HG02763 (cell line): ENCODE data around the gene REXO1.

ENCODE experiments used
- ATAC-seq: cut with Tn5 transposase; IDR thresholded peaks from one replicate; pipeline ENCODE4 v1.9.1; 2021; ENCODE audit warnings: mild to moderate bottlenecking, moderate library complexity; ENCODE audit not compliant: unreplicated experiment

Gene REXO1

DNA sequence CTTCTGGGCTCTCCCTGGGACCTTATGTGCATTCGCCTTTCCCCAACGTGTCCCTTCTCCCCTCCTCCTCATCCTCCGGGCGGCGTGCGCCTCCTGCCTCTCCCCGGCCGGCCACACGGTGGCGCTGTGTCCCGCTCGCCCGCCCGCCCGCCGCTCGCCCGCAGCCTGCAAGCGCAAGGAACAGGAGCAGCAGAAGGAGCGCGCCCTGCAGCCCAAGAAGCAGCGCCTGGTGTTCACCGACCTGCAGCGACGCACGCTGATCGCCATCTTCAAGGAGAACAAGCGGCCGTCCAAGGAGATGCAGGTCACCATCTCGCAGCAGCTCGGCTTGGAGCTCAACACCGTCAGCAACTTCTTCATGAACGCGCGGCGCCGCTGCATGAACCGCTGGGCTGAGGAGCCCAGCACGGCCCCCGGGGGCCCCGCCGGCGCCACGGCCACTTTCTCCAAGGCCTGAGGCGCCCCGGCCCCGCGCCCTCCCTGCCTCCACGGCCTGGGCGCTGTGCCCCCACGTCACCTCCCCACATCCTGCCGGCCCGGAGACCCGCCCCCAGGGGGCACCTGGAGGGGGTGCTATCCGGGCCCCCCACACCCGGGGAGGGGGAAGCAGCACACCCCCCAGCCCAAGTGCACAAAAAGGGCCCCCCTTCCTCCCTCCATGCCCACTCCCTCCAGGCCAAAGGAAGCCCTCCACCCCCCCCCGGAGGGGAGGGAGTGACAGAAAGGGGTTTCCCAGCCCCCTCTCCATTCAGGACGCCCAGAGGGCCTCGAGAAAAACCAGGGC, 73.1 kb downstream of the REXO1 start:
- ATAC-seq = no peak

DNA sequence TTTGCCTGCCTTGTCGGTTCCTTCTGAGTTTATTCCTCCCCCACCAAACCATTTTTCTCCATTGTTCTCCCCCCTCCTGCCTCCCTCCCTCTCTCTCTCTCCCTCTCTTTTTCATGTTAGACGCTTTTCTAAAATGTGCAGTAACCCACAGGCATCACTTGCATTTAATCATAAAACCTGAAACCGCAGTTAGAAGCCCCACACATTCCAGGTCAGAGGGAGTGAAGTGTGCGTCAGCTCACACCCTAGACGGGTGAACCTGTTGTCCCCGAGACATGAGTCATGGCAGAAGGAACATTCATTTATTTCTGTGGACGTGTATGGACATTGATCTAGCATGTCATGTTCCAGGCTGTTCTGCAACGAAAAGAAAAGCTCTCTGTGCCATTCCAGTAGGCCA, 75.1 kb downstream of the REXO1 start:
- ATAC-seq = no peak

DNA sequence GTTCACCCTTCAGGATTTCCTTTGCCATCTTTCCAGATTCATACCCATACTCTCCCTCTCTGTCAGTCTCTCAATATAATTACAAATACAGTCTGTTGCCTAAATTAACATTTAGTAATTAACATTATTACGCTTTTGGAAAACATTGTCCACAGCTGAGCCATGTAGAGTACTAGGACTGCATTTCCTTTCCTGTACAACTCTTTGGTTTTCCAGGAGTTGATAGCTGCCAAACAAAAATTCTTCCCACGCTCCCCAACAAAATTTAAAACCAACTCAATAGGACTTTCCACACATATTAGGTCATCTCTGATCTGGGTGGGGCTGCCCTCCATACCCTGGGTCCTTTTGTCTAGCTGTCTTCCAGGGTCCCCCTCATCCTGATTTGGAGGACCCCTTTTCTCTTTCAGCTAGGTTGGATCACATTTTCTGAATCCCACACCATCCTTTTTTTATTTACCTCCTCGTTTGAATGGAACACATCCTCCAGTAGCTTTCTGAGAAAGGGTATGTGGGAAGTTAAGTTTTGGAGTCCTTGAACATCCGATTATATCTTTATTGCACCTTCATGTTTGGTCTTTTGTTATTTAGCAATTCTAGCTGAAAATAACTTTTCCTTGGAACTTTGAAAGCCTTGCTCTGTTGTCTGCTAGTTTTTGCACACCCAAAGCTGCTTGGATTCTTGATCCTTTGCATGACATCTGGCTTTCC, 77.3 kb downstream of the REXO1 start:
- no peak for ATAC-seq

DNA sequence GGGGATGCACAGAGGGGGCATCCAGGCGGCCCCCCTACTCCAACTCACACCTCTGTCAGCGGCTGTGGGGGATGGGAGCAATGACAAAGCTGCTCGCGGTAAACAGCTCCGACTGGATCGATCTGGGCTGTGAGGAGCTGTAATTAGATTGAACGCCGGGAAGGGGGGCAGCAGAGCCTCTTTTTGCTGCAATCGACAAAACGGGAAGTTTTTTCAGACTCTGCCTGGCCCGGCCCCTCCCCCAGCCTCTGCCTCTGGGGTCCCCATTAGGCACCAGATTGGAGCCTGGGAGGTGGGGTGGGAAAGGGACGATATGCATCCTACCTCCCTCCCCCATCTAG, 78.7 kb downstream of the REXO1 start:
- no peak for ATAC-seq

DNA sequence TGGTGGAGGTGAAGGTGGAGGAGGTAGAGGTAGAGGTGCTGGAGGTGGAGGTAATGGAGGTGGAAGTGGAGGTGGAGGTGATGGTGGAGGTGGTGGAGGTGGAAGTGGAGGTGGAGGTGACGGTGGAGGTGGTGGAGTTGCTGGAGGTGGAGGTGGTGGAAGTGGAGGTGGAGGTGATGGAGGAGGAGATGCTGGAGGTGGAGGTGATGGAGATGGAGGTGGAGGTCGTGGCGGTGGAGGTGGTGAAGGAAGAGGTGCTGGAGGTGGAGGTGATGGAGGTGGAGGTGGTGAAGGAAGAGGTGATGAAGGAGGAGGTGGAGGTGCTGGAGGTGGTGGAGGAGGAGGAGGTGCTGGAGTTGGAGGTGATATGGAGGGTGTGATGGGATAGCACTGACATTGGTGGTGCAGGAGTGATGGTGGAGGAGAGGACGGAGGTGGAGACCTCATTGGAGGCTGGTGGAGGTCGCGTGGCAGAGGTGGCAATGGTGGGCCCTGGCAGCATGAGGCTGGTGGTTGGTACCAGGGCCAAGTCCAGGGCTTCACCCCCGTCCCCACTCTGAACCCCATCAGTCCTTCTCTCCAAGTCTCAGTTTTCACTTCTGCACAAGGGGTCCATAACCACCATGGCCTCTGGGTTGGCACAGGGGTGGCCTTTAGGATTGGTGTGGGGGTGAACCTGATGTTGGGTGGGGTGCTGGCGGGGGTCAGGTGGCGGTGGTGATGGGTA, 79.2 kb downstream of the REXO1 start:
- ATAC-seq = no peak

DNA sequence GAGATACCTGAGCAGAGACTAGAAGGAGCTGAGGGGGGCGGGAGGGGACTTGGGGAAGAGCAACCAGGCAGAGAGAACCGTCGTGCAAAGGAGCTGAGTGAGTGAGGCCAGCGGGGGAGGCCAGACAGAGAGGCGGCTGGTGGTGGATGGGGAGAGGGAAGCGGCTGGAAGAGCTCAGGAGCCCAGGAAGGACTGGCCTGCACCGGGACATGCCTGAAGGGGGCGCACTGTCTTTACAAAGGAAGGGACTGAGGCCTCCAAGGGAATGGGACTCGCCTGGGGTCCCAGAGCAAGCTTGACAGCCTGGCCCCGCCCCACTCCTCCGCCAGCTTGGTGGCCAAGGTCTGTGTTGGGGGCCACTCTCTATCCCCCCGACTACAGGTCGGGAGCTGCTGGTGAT, 80.0 kb downstream of the REXO1 start:
- ATAC-seq = no peak

DNA sequence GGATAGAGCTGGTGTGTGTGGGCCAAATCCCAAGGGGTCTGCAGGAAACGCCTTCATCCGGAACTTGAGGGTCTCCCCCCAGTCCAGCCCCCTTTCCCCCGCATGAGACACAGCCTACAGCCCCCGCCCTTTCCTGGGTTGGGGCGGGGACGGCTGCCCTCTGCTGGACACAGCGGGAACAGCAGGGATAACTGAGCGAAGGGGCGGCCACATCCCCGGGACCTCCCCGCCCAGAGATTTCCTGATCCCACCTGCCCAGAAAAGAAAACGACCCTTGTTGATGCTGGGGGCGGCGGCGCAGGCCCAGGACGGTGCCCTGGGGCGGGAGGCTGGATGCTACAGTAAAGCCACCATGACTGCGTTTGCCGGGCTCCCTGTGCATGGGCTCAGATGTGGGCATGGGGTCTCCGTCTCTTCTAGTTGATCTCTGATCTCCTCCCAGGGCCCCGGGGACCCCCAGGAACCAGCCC, 80.8 kb downstream of the REXO1 start:
- ATAC-seq = no peak

DNA sequence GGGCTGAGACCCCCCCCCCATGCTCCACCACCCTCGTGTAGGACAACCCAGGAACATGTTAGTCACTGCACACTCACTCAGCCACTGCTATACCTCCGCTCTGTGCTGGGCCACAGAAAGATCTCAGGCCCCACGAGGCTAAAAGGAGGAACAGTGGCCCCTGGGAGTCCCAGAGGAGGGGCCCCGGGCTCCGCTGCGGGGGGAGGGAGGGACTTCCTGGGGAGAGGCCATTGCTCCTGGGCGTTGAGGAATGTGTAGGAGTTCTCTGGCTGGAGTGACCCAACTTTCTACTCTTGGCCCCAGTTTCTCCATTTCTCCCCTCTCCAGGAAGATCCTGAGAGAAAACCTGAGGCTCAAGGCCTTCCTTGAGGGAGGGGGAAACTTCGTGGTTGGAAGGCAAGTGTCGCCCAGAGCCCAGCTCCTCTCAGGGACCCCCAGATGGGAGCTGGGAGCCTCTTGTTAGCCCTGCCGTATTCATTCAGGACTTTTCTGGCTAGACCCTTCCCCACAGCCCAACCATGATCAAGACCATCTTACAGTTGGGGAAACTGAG, 81.4 kb downstream of the REXO1 start:
- ATAC-seq = no peak

DNA sequence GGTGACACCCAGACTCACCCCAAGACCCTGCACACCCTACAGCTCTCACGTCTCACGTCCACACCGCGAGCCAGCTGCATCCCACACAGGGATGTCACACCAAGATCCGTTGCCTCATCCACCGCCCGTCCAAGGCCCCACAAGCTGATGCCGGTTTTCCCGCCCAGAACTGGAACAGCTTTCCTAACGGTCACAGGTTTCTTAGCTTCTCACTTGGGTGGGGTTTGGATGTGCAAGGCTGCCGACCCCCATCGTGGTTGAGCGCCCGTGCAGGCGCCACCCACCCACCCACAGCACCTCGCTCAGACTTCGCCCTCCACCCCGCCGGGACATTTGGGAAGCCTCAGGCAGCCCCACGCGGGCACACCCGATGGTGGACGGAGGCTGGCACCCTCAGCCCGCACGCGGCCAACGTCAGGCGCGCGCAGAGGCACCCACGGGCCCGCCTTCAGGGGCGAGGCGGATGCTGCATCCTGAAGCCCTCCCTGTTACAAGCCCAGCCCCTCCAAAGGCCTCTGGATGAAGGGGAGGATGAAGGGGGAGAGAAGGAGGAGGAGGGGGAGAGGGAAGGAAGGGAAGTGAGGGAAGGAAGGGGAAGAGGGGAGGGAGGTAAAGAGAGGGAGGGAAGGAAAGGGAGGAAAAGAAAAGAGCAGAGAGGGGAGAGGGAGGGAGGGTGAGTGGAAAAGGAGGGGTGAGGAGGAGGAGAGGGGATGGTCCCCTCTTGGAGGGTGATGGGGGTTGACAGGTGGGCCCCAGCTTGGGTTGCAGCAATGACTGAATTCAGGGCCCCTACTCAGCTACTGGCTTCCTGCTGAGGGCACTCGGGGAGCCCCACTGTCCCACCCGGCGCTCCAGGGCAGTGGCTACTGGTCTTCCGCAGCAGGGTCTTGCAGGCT, 82.1 kb downstream of the REXO1 start:
- ATAC-seq = no peak
